Measurements from ENCODE around the gene RPH3AL. TPM values are rescaled to one million over a fixed set of nuclear protein-coding genes. Genes with fewer than 3 reads are reported as not detected.
"Not testable (repeated sequence)": the region's sequence is repeated elsewhere in the genome, so short reads cannot be mapped to it uniquely, and the experiment has no call there.

The RPH3AL gene
- total RNA-seq, 1 donor from 2014 or later, result 31.5 TPM

- DNase-seq (ENCODE audit: low spot score), result no peak
These were observed 31.7 kb downstream of the RPH3AL start for GRCh38 chr17:320809-321385.

- DNase-seq (ENCODE audit: low spot score), result no peak
These were observed 32.5 kb downstream of the RPH3AL start for GRCh38 chr17:320139-320538.

GRCh38 chr17:319266-319665, 33.3 kb downstream of the RPH3AL start:
- DNase-seq (ENCODE audit: low spot score), result no peak

GRCh38 chr17:317070-317469, 35.5 kb downstream of the RPH3AL start:
- DNase-seq (ENCODE audit: low spot score), result not testable (repeated sequence)

GRCh38 chr17:315399-315798, 37.2 kb downstream of the RPH3AL start:
- not testable (repeated sequence) for DNase-seq (ENCODE audit: low spot score)

- not testable (repeated sequence) for DNase-seq (ENCODE audit: low spot score)
These were observed 38.0 kb downstream of the RPH3AL start for GRCh38 chr17:314614-314944.

GRCh38 chr17:313911-314613, 38.5 kb downstream of the RPH3AL start:
- DNase-seq (ENCODE audit: low spot score), result no peak

- no peak for DNase-seq (ENCODE audit: low spot score)
These were observed 39.4 kb downstream of the RPH3AL start for GRCh38 chr17:313231-313630.

GRCh38 chr17:312476-313148, 40.0 kb downstream of the RPH3AL start:
- no peak for DNase-seq (ENCODE audit: low spot score)

- no peak for DNase-seq (ENCODE audit: low spot score)
These were observed 41.4 kb downstream of the RPH3AL start for GRCh38 chr17:311119-311782.

GRCh38 chr17:310111-311010, 42.2 kb downstream of the RPH3AL start:
- DNase-seq (ENCODE audit: low spot score), result no peak

GRCh38 chr17:309361-309888, 43.2 kb downstream of the RPH3AL start:
- no peak for DNase-seq (ENCODE audit: low spot score)

- DNase-seq (ENCODE audit: low spot score), result no peak
These were observed 44.7 kb downstream of the RPH3AL start for GRCh38 chr17:307741-308507.

- DNase-seq (ENCODE audit: low spot score), result no peak
These were observed 45.3 kb downstream of the RPH3AL start for GRCh38 chr17:307295-307691.

- no peak for DNase-seq (ENCODE audit: low spot score)
These were observed 45.9 kb downstream of the RPH3AL start for GRCh38 chr17:306536-307294.

GRCh38 chr17:306116-306515, 46.5 kb downstream of the RPH3AL start:
- DNase-seq (ENCODE audit: low spot score), result no peak

GRCh38 chr17:305090-305976, 47.3 kb downstream of the RPH3AL start:
- no peak for DNase-seq (ENCODE audit: low spot score)

- DNase-seq (ENCODE audit: low spot score), result no peak
These were observed 48.1 kb downstream of the RPH3AL start for GRCh38 chr17:304461-304860.
